EH (cell line): ENCODE measurements around the gene RBMS3.
"Not testable (repeated sequence)": the region's sequence is repeated elsewhere in the genome, so short reads cannot be mapped to it uniquely, and the experiment has no call there.

Experiments
- DNase-seq: peaks from one replicate; pipeline ENCODE4 v3.0.0-alpha.2; 2015; ENCODE audit warnings: low read depth

RBMS3 gene

GRCh38 chr3:29339016-29339833, 58.4 kb downstream of the RBMS3 start:
- DNase-seq = no peak

GRCh38 chr3:29344154-29344553, 63.3 kb downstream of the RBMS3 start:
- no peak for DNase-seq

GRCh38 chr3:29344935-29345334, 64.1 kb downstream of the RBMS3 start:
- no peak for DNase-seq

- no peak for DNase-seq
These were observed 64.8 kb downstream of the RBMS3 start for GRCh38 chr3:29345516-29346300.

GRCh38 chr3:29346828-29347227, 66.0 kb downstream of the RBMS3 start:
- peak; percentile 91 for DNase-seq

GRCh38 chr3:29347412-29347811, 66.5 kb downstream of the RBMS3 start:
- DNase-seq = no peak

- no peak for DNase-seq
These were observed 67.4 kb downstream of the RBMS3 start for GRCh38 chr3:29348316-29348715.

GRCh38 chr3:29349049-29349448, 68.2 kb downstream of the RBMS3 start:
- no peak for DNase-seq

- DNase-seq = no peak
These were observed 72.9 kb downstream of the RBMS3 start for GRCh38 chr3:29353807-29354206.

GRCh38 chr3:29354894-29355293, 74.0 kb downstream of the RBMS3 start:
- no peak for DNase-seq

- DNase-seq = no peak
These were observed 75.2 kb downstream of the RBMS3 start for GRCh38 chr3:29356062-29356461.

- not testable (repeated sequence) for DNase-seq
These were observed 79.4 kb downstream of the RBMS3 start for GRCh38 chr3:29360289-29360688.

- no peak for DNase-seq
These were observed 82.2 kb downstream of the RBMS3 start for GRCh38 chr3:29363110-29363509.

- no peak for DNase-seq
These were observed 89.2 kb downstream of the RBMS3 start for GRCh38 chr3:29370021-29370420.

- DNase-seq = no peak
These were observed 89.9 kb downstream of the RBMS3 start for GRCh38 chr3:29370476-29371420.

- peak; percentile 85 for DNase-seq
These were observed 92.3 kb downstream of the RBMS3 start for GRCh38 chr3:29373131-29373680.

GRCh38 chr3:29374226-29374625, 93.4 kb downstream of the RBMS3 start:
- no peak for DNase-seq

- no peak for DNase-seq
These were observed 98.2 kb downstream of the RBMS3 start for GRCh38 chr3:29379097-29379496.

GRCh38 chr3:29381595-29381994, 100.7 kb downstream of the RBMS3 start:
- DNase-seq = peak; percentile 46

GRCh38 chr3:29382409-29382808, 101.5 kb downstream of the RBMS3 start:
- DNase-seq = peak; percentile 25

GRCh38 chr3:29382845-29383244, 102.0 kb downstream of the RBMS3 start:
- no peak for DNase-seq

- peak; percentile 96 for DNase-seq
These were observed 103.8 kb downstream of the RBMS3 start for GRCh38 chr3:29384640-29385039.
